Hippocampal formation (tissue), 2 donors: Measurements from ENCODE around the gene WNT11.

ENCODE experiments used
- DNase-seq, 2 donors: peaks; one replicate each; lab custom pipeline; 2025; lab: John Stamatoyannopoulos, UW

Gene WNT11

DNA sequence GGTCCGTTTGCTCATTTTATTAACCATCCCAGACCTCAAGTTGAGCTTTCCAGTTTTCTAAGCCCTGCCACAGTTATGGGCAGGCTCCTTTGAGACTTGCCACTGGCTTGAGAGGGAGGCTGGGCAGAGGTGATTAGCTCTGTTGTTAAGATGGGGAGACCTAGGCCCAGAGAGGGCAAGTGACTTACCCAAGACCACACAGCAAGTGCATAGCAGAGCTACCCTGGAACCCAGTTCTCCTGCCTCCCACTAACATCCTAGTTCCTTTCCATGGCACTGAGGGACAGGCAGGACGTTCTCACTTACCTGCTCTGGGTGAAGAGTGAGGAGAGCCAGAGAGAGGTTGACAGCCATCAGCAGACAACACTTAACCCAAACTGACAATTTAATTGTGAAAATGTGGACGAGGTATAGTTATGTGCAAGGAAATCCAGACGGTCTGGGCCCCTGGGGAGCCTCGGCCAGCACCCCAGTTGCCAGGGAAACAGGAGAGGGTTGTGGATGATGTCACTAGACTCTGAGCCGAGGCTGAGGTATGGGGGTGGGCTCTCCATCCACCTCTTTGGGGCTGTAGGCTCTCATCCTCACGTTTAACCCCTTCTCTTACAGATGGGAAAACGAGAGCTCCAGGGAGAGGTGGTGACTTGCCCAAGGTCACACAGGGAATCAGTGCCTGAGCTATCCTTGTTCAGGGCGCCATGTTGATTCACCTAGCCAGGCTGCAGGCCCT lies 12.3 kb upstream of the WNT11 start:
- DNase-seq, result no peak

DNA sequence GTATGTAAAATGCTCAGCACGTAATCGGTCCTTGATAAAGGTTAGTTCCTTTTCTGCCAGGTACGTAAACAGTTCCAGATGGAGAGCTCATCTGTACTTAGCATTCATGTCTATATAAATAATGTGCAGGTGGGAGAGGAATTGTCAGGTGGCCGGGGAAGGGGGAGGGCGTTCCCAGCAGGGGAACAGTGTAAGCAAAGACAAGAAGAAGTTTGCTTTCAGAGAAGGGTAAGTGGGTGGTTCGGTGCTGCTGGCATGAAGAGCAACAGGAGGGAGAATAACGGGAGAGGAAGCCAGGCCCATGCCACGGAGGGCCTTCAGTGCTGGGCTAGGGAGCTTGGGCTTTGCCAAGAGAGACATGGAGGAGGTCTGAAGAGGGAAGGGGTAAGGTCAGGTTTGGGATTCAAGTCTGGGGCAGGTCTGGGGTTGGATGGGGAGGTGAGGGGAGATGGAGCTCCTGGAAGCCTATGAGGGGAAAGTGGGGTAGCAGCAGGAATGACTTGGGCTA lies 11.4 kb upstream of the WNT11 start:
- DNase-seq, result no peak

DNA sequence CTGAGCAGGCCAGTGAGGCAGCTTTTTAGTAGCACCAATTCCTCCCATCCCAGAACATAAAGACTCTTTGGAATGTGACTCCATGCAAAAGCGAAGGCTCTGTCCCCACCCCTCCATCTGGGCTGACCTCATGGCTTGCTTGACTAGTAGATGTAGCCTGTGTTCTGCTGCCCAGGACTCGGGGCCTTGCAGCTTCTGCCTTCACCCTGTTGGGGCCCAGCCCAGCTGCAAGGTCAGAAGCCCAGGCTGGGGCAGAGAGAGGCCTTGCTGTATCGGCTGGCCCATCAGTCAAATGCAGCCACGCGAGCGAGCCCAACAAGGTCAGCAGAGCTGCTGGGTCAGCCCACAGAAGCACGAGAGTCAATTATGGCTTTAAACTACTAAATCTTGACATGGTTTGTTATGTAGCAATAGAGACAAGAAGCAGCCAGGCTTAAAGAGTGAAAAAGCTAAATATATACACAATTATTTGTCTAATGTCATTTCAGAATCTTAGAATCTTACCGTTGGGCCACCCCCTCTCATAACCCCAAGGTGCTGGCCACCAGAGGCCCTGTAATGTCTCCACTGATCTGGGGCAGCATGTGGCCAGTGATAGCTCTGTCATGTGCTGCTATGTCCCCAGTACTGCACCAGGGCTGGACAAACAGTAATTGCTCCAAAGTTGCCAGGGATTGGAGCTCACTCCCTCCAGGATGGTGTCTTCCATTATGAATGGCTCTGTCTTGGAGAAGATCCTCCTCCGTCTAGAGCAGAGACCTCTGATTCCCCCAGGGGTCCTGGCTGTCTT lies 10.4 kb upstream of the WNT11 start:
- DNase-seq, result no peak

DNA sequence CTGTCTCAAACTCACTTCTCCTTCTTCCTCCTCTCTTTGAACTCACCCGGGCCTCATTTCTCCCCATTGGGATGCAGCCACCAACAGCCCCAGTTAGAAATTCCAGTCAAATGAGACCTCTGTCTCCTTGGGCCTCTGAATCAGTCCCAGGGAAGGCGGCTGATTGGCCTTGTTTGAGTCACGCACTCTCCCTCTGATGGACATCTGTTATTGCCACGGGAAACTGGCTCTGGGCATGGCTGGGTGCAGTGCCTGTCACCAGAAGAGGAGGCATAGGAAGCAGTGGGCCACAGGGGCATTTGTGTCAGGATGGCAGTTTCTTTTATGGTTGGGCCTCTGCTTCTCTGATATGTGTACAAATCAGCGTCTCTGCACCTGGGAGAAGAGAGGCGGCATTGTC lies 9.6 kb upstream of the WNT11 start:
- no peak for DNase-seq

DNA sequence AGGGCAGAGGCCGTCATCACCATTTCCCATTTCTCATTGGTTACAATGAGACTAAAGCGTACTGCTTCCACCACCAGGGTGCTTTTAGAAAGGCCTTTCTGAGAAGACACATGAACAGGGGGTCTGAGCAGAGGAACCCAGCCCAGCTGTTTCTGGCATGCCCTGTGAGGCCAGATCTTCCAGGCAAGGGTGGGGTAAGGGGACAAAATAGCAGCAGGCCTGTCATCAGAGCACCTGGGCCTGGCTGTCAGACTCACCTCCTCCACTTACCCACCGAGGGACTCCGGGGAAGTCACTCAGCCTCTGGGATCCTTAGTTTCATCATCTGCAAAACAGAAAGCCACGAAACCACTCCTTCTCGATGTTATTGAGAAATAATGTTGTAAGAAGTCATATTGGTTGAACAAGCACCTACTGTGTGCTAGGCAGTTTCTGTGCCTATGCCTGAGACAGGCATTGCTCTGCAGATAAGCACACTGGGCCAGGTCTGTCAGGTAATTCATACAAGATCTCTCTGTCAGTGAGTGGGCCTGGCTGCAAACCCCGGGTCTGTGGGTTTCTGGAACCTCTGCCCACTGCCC lies 8.8 kb upstream of the WNT11 start:
- no peak for DNase-seq

DNA sequence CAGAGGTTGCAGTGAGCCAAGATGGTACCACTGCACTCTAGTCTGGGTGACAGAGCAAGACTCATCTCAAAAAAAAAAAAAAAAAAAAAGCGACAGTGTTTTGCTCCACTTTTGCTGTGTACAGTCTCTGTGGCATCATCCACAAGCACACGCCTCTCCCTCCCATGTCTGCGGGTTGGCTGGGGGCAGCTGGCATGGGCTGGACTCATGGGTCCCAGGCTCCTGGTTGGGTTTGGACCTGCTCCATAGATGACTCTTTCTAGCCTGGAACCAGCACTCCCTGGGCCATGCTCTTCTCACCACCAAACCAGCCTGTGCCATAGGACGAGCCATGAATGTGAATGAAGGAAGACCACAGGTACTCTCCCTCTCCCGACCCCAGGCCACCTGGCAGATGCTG lies 7.9 kb upstream of the WNT11 start:
- DNase-seq, result no peak

DNA sequence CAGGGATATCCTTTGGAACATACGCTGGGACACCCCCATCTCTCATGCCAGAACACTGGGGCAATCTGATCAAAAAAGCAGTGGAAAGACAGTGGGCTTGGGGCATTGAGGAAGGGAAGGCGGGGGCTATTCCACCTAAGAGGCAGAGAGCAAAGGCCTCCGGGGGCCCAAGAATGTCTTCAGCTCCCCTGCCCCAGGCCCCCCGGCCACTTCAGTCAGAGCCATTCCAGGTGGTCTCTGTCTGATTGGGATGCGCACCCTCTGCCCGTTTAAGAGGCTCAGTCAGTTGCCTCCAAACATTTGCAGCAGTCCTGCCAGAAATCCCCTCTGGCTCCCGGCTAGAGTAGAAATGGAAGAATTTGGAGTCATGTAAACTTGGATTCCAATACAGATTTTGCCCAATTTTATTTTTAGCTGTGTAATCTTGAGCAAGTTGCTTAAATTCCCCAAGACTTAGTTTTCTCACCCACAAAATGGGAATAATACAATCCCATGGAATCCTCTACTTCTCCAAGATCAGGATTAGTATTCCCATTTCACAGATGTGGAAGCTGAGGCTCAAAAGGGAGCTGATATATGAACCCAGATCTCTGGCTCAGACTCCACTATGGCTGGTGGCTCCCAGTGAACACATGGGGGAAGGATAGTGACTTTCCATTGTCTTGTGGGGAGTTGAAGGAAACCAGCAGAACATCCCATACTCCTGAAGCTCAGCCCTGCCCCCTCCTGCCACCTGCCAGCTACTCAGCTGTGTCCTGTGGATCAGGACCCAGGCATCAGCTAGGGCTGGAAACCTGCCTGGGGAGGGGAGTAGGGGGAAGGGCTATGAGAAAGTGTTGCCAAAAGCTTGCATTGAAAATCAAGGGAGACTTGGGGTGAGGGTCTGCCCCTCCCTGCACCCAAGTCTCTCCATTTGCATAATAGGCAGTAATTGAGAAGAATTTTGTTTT lies 6.1 kb upstream of the WNT11 start:
- DNase-seq, result no peak

DNA sequence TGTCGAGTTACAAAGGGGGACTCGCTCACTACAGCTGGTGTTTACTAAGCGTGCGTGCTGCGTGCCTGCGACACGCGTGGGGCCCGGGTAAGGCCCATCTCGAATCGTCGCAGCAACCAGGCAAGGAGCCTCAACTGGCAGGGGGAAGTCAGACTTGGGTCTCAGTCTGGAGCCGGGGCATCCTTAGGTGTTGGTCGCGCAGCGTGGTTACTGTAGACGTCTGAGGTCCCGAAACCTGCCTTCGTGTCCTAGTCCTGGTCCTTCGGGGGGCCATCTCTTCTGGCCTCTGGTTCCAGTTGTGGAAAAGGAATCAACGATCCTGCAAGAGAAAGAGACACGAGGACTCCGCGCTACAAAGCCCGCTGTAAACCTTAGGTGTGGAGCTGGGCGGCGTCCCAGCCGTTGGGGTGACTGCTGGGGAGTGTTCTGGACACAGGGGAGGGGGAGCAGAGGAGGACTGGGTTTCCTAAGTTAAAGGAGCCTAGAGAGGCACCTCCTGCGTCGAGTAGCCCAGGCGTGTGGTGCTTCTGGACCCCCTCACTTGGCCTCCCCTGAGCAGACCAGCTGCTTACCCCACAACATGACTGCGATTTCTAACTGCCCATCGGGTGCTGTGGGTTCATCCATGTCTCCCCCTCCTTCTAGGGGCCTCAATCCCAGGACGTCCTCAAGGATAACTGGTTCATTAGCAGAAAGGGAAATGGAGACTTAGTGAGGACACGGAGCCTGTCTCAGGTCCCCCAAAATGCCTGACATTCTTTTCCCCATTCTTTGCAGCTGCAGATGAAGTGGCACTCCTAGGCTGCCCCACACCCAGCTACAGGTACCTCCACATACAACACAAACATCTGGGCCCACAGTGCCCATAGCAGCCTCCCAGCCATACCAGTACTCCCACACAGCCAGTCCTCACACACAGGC lies 4.9 kb upstream of the WNT11 start:
- no peak for DNase-seq

DNA sequence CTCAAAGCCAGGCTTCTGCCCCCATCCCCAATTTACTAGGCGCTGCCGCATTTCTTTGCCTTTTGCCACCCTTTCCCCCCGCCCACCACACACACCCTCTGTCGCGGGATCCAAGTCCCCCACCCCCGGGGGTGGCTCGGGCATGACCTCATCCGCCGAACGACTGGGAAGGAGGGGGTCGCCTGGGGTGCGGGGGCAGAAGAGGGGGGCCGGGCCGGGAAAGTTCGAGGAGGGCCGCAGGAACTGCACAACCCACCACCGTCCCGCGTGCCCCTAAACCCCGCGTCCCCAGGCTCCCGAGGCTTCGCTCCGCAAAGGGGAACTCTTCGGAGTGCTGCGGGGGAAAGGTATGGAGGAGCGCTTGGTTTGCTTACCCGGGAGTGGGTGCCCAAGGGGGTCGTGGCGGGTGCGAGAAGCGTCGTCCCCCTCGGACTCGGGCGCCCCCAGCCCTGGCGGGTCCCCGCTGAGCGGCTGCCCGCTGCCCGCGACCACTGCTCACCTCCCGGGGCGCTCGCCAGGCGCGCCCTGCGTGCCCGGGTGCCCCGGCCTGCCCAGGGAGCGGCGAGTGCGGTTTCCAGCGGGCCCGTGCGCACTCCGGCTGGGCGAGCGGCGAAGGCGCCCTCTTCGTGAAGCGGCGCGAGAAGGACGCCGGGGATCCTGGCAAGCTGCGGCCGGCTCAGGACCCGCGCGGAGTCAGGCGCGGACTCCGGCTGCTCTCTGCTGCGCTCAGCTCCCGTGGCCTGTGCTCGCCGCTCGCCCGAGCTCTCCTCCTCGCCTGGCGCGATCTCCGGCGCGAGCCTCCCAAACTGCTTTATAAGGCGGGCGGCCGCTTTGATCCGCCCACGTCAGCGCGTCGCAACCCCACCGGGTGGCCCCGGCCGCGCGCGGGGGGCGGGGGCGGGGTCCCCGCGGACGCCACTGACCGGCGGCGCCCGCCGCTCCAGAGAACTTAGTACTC lies 4.0 kb upstream of the WNT11 start:
- DNase-seq, result no peak

DNA sequence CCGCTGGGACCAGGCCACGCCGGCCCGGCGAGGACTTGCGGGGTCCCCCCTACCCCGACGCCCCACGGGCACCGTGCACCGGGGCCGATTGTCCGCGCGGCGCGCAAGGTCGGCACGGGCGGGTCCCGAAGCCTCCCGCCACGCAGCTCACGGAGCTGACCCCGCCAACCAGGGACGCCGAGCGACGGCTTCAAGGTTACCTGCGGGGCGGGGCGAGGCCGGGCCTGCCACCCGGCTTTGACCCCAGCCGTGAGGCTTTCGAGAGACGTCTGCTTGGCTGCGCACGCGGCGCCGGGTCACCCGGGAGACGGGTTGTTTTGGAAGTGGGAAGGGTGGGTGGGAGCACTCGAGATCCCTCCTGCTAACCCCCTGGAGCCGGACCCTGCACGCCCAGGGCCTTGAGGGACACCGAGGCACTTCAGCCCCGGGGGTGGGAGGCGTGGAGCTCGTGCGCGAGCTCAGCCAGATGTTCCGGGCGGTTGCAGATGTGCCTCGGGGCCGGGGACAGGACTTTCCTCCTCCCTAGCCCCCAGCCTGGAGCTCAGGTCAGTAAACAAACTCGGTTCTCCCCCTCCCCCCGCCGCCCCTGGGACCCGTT lies 3.2 kb upstream of the WNT11 start:
- no peak for DNase-seq

DNA sequence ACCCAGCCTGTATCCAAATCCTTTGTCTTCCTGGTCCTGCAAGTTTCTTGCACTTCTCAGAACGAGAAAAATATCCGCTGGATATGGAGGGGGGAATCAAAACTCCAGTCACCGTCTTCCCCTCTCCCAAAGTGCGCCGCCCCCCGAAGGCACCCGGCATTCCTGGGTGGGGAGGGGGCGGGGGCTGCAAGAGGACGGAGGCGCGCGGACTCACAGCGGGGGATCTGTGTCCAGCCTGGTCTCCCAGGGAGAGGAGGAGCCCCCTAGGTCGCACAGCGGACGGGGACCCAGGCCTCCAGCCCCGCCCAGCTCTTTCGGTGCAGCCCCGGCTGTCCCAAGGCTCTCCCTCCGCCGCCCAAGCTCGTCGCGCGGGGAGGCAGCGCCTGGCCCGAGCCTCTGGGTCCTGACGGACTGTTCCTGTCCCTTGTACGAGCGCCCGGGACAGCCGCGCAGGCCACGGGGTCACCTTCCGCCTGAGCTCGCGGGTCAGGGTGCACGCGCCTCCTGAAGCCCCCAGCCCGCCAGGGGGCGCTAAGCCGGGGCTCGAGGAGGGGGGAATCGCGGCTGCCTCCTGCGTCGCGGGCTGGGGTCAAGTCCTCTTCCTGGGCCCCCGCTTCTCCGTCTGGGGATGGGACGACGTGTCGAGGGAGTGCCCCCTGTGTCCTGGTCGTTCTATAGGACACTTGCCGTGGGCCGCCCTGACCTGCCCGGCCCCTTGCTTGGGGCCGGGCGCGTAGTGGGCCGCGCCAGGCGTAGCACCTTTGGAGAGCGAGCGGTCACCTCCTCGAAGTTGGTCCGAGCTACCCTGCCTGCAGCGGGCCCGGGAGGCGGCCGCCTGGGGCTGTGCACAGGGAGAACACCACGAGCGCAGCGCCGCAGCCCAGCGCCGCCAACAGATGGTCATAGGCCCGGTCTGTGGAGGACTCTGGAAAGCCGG lies 2.4 kb upstream of the WNT11 start:
- DNase-seq, result peak in 1 of 2 donors; percentile 27

DNA sequence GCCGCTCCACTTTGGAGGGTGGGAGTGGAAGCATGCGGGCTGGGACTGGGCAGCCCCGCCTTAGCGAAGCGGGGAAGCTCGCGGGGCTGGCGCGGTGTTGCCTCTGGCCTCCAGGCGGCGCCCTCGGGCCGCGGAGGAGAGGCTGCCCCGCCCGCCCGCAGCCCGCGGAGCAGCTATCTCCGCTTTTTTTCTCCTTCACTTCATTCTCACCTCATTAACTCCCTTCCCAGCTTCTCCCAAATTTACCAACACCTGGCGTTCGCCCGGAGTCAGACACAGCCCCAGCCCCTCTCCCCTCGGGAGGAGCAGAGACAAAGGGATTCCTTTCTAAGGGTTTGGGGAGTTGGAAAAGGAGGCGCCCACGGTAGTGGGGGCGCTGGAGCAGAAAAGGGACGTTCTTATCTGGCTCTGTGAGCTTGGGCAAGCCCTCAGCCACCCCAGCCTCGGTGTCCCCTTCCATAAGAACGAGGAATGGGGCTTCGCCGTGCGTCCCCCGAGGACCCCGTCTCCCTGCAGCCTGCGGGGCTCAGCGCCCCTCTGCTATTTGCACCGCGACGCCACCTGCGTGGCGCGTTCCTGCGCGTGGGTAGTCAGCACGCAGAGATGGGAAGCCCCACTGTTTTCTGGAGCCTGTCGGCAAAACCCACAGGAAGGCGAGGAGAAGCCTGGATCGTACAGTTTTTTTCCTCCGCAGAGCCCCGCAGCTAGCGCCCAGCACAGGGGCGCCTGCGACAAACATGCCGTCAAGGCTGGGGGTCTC lies 1.5 kb upstream of the WNT11 start:
- DNase-seq, result peak; percentile 37 to 71

DNA sequence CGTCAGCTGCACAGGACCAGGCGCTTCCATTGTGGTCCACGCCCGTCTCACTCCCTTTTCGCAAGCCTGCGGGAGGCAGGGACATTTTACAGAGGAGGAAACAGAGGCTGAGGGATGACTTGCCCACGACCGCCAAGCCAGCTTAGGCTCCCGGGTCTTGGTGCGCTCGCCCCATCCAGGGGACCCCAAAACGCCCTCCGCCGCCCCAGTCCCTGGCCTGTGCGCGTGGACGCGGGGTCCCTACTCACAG lies 300 bp downstream of the WNT11 start:
- DNase-seq, result no peak

DNA sequence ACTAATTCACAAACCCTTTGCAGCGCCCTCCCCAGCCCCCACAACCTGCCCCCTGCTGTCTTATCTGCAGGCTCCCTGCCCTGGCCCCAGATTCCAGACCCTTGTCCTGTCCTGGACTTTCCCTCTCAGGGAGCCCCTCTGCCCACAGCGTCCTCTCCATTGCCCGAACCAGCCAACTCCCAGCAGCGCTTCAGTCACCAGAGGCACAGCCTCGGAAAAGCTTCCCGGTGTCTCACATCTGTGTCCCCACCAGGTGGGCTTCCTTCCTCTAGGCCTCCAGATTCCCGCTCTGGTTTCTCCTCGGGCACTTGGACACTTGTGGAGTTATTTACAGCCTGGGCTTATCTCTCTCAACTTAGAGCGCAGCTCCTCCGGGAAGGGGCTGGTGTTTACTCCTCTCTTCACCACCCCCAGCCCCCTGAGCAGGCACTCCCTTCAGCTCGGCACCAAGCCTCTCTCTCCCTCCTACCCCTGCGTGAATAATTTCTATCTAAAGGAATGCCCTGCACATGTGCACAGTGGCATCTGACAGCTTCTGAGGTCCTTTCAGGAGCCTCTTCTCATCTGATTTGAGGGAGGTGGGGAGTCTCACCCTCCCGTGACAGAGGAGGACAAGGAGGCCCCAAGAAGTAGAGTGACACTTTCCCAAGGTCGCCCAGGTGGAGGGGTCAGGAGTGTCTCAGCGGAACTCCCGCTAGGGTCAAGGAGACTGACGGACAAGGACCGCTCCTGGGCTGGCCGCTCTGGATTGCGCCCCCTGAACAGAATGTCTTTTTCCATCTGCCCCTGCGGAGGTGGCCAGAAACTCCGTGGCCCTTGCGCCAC lies 838 bp downstream of the WNT11 start:
- DNase-seq, result no peak

DNA sequence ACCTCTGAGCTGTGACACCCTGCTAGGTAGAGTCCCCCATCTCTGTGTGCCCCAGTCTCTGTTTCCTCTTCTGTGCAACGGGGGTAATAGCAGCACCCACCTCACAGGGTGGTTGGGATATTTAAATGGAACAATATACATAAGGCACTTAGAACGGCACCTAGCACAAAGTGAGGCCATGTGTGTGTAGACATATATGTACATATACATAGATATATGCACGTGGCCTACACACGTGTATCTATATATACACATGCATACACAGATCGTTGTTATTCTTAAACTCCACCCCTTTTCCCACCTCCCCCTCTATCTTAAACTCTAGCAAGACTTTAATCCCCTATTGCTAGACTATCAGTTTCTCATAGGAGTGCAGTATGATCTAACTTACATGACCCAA lies 2.4 kb downstream of the WNT11 start:
- no peak for DNase-seq

DNA sequence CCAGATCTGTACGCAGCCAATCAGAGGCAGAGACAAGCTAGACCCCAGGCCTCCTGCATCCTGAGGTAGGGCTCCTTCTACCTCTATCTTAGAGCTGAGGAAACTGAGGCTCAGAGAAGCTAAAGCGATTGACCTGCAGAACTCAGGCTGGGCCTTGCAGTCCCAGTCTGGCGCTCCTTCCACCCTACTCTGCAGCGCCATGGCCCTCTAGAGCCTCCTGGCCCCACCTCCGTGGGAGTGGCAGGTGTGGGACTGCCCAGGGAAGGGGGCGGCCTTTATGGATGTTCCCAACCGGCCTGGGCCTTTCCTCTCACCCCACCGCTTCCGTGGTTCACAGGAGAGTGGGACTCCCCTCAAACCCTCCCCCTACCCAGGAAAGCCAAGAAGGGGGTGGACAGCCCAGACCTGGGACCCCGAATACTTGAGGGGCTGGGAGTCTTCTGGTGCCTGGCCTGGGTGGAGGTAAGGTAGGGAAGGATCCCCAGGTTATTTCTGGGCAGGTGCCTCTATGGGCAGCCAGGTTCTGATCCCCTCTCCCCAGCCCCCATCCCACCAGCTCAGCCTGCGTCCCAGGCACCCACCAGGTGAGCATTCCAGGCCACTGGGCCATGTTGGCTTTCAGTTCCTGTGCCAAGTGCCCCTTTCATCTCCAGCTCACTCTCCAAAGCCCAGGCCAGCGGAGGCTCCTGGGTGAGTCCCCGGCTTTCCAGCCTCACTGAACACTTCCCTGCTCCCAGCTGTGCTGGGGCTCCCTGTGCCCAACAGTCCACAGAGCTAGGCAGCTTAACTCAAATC lies 3.0 kb downstream of the WNT11 start:
- no peak for DNase-seq
